Gastrocnemius medialis (tissue), 4 donors: ENCODE data around the gene OBSCN.

Experiments
- POLR2A ChIP-seq, 2 donors: fragments of 450-650 bp; IDR thresholded peaks; one replicate each; pipeline ENCODE4 v1.6.1; 2017; ENCODE audit warnings: antibody characterized with exemption in 2 of 2, mild to moderate bottlenecking in 2 of 2, moderate library complexity in 2 of 2
- TF ChIP-seq, protein P1 (sequence below), 5 experiments: fragments of 450-650 bp in 3 of 5; fragments of 200-600 bp in 2 of 5; sonication (generic) in 2 of 5; IDR thresholded peaks in 4 of 5; conservative IDR thresholded peaks in 1 of 5; 1 replicate in 4 of 5; 2 replicates in 1 of 5; pipeline ENCODE4 v1.5.1; 2016 to 2019; ENCODE audit warnings: antibody characterized with exemption in 5 of 5, mild to moderate bottlenecking in 3 of 5, moderate library complexity in 3 of 5

DNA sequence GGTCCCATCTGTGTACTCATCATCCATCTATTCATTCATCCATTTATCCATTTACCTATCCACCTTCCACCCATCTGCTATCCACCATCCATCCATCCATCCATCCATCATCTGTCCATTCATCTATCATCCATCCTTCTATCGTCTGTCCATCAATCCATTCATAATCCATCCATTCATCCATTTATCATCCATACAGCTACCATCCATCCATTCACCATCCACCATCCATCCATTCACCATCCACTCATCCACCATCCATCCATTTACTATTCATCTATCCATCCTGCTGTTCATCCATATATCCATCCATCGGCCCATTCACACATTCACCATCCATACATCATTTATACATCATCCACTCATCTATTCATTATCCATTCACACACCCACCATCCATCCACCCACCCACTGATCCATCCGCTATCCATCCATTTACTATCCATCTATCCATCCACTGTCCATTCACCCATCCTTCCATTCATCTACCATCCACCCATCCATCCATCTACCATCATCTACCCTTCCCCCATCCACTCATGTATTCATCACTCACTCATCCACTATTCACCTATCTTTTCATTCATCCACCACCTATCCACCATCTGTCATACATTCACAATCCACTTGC, 102.4 kb downstream of the OBSCN start:
- TF ChIP-seq, protein P1, sequence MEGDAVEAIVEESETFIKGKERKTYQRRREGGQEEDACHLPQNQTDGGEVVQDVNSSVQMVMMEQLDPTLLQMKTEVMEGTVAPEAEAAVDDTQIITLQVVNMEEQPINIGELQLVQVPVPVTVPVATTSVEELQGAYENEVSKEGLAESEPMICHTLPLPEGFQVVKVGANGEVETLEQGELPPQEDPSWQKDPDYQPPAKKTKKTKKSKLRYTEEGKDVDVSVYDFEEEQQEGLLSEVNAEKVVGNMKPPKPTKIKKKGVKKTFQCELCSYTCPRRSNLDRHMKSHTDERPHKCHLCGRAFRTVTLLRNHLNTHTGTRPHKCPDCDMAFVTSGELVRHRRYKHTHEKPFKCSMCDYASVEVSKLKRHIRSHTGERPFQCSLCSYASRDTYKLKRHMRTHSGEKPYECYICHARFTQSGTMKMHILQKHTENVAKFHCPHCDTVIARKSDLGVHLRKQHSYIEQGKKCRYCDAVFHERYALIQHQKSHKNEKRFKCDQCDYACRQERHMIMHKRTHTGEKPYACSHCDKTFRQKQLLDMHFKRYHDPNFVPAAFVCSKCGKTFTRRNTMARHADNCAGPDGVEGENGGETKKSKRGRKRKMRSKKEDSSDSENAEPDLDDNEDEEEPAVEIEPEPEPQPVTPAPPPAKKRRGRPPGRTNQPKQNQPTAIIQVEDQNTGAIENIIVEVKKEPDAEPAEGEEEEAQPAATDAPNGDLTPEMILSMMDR (IDR thresholded peaks at IDR 0.05 in 4 of 5, conservative IDR thresholded peaks at IDR 0.05 in 1 of 5), result no peak
- TF ChIP-seq POLR2A (IDR thresholded peaks at IDR 0.05), result no peak
